Neutrophil (primary cell): ENCODE data around the gene ORAI1.
"Not testable (repeated sequence)": the region's sequence is repeated elsewhere in the genome, so short reads cannot be mapped to it uniquely, and the experiment has no call there.

Source experiments
- H3K27ac ChIP-seq: fragments of 200-600 bp; sonication (generic); 2 replicates; pipeline ENCODE4 v1.5.1; 2016; ENCODE audit warnings: mild to moderate bottlenecking, moderate library complexity
- H3K27me3 ChIP-seq: fragments of 200-600 bp; sonication (generic); 2 replicates; pipeline ENCODE4 v1.6.0; 2016; ENCODE audit warnings: mild to moderate bottlenecking
- H3K36me3 ChIP-seq: fragments of 200-600 bp; sonication (generic); 2 replicates; pipeline ENCODE4 v1.5.1; 2017
- H3K4me1 ChIP-seq, 2 experiments: fragments of 200-600 bp in 1 of 2; sonication (generic) in 1 of 2; 1 replicate in 1 of 2; 2 replicates in 1 of 2; pipeline versions ENCODE4 v1.5.1 to v1.6.1; 2013 to 2016; ENCODE audit warnings: low read depth in 1 of 2, low read length in 1 of 2, mild to moderate bottlenecking in 1 of 2, moderate library complexity in 1 of 2; ENCODE audit not compliant: control insufficient read depth in 1 of 2, insufficient read depth in 1 of 2
- H3K4me3 ChIP-seq, 2 experiments: fragments of 200-600 bp in 1 of 2; sonication (generic) in 1 of 2; 1 replicate in 1 of 2; 2 replicates in 1 of 2; pipeline ENCODE4 v1.5.1; 2013 to 2016; ENCODE audit warnings: low read depth in 1 of 2, low read length in 1 of 2, mild to moderate bottlenecking in 1 of 2, moderate library complexity in 1 of 2
- H3K9me3 ChIP-seq: fragments of 200-600 bp; sonication (generic); 2 replicates; pipeline ENCODE4 v1.5.1; 2016
- TF ChIP-seq, protein P1 (sequence below): fragments of 200-600 bp; sonication (generic); IDR thresholded peaks from 2 replicates; pipeline ENCODE4 v1.5.1; 2016; ENCODE audit warnings: antibody characterized with exemption

ORAI1 gene

GRCh38 chr12:121582583-121583333, 43.6 kb upstream of the ORAI1 start:
- Histone ChIP-seq H3K9me3 (no peaks in the 10 kb centered on the region), H3K36me3 (no peaks in the 10 kb centered on the region), H3K27ac (no peak overlapping the region), H3K4me3 (no peak overlapping the region), H3K4me1 (peaks cover 25 to 34% of the 10 kb centered on the region in 2 experiments), H3K27me3 (peaks cover 52% of the 10 kb centered on the region)
- TF ChIP-seq, protein P1, sequence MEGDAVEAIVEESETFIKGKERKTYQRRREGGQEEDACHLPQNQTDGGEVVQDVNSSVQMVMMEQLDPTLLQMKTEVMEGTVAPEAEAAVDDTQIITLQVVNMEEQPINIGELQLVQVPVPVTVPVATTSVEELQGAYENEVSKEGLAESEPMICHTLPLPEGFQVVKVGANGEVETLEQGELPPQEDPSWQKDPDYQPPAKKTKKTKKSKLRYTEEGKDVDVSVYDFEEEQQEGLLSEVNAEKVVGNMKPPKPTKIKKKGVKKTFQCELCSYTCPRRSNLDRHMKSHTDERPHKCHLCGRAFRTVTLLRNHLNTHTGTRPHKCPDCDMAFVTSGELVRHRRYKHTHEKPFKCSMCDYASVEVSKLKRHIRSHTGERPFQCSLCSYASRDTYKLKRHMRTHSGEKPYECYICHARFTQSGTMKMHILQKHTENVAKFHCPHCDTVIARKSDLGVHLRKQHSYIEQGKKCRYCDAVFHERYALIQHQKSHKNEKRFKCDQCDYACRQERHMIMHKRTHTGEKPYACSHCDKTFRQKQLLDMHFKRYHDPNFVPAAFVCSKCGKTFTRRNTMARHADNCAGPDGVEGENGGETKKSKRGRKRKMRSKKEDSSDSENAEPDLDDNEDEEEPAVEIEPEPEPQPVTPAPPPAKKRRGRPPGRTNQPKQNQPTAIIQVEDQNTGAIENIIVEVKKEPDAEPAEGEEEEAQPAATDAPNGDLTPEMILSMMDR, result no peak

- not testable (repeated sequence) for H3K9me3 ChIP-seq, H3K4me3 ChIP-seq, H3K27ac ChIP-seq, H3K36me3 ChIP-seq
- Histone ChIP-seq H3K4me1 (peaks cover 25 to 33% of the 10 kb centered on the region in 2 experiments), H3K27me3 (peaks cover 48% of the 10 kb centered on the region)
These were observed 43.0 kb upstream of the ORAI1 start for GRCh38 chr12:121583334-121583661.

GRCh38 chr12:121584885-121585284, 41.4 kb upstream of the ORAI1 start:
- H3K36me3 ChIP-seq, H3K27ac ChIP-seq, H3K9me3 ChIP-seq, H3K4me3 ChIP-seq: not testable (repeated sequence)
- peaks cover 20 to 22% of the 10 kb centered on the region in 2 experiments for H3K4me1 ChIP-seq
- peaks cover 35% of the 10 kb centered on the region for H3K27me3 ChIP-seq

GRCh38 chr12:121590476-121591143, 35.7 kb upstream of the ORAI1 start:
- TF ChIP-seq, protein P1, result no peak
- H3K27ac ChIP-seq, result no peak overlapping the region
- H3K36me3 ChIP-seq, result no peaks in the 10 kb centered on the region
- peak overlapping the region in 1 of 2 experiments; percentile 52 for H3K4me3 ChIP-seq
- H3K4me1 ChIP-seq, result peaks cover 6 to 10% of the 10 kb centered on the region in 2 experiments
- no peaks in the 10 kb centered on the region for H3K9me3 ChIP-seq
- no peaks in the 10 kb centered on the region for H3K27me3 ChIP-seq

- TF ChIP-seq, protein P1, result no peak
- Histone ChIP-seq H3K4me3 (no peak overlapping the region), H3K36me3 (no peaks in the 10 kb centered on the region), H3K4me1 (peaks cover 6 to 10% of the 10 kb centered on the region in 2 experiments), H3K27me3 (no peaks in the 10 kb centered on the region), H3K9me3 (no peaks in the 10 kb centered on the region), H3K27ac (no peak overlapping the region)
These were observed 34.0 kb upstream of the ORAI1 start for GRCh38 chr12:121592320-121592719.

GRCh38 chr12:121595520-121595919, 30.8 kb upstream of the ORAI1 start:
- no peaks in the 10 kb centered on the region for H3K27me3 ChIP-seq
- TF ChIP-seq, protein P1, result no peak
- H3K4me1 ChIP-seq, result peaks cover 0 to under 1% of the 10 kb centered on the region in 2 experiments
- no peak overlapping the region for H3K4me3 ChIP-seq
- no peaks in the 10 kb centered on the region for H3K9me3 ChIP-seq
- no peak overlapping the region for H3K27ac ChIP-seq
- H3K36me3 ChIP-seq, result no peaks in the 10 kb centered on the region
